GM21381 (cell line): ENCODE data around the gene TTC38.

ENCODE experiments used
- ATAC-seq: cut with Tn5 transposase; IDR thresholded peaks from one replicate; pipeline ENCODE4 v1.9.1; 2021; ENCODE audit warnings: mild to moderate bottlenecking, moderate library complexity; ENCODE audit not compliant: unreplicated experiment

TTC38 gene

DNA sequence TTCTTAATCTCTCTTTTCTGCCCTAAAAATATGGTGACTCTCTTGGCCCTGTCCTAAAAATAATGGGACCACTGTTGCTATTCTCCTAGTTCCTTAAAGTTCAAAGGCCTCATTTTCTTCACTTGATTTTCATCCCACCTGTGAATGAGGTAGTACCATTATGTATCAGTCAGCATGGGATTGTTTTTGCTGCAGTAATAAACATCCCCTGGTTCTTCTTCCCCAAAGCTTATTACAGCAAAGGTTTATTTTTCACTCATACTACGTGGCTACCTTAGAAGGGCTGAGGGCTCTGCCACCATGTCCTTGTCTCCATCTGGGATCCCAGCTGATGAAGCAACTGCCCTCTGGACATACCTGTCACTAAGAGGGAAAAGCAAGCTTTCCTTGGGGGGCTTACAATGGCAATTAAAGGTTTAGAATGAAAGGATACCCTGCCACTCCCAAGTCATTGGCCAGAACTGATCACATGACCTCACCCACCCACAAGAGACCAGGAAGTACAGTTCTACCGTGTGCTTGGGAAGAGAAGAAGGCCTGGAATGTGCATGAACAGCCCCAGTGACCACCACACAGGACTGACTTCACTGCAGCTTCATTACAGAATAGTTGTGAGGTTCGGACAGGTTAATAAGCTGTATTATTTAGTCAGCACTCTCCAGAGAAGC is 7.8 kb downstream of the TTC38 start:
- no peak for ATAC-seq

DNA sequence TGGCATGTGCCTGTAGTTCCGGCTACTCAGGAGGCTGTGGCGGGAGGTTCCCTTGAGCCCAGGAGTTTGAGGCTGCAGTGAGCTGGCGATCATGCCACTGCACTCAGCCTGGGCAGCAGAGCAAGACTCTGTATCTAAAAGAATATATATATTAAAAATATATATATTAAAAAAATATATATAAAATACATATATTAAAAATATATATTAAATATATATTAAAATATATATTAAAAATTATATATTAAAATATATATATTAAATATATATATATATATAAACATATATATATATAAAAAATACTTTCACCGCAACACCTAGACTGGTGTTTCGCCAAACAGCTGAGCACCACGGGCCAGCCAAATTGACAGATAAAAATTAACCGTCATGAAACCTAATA is 8.8 kb downstream of the TTC38 start:
- ATAC-seq, result no peak

DNA sequence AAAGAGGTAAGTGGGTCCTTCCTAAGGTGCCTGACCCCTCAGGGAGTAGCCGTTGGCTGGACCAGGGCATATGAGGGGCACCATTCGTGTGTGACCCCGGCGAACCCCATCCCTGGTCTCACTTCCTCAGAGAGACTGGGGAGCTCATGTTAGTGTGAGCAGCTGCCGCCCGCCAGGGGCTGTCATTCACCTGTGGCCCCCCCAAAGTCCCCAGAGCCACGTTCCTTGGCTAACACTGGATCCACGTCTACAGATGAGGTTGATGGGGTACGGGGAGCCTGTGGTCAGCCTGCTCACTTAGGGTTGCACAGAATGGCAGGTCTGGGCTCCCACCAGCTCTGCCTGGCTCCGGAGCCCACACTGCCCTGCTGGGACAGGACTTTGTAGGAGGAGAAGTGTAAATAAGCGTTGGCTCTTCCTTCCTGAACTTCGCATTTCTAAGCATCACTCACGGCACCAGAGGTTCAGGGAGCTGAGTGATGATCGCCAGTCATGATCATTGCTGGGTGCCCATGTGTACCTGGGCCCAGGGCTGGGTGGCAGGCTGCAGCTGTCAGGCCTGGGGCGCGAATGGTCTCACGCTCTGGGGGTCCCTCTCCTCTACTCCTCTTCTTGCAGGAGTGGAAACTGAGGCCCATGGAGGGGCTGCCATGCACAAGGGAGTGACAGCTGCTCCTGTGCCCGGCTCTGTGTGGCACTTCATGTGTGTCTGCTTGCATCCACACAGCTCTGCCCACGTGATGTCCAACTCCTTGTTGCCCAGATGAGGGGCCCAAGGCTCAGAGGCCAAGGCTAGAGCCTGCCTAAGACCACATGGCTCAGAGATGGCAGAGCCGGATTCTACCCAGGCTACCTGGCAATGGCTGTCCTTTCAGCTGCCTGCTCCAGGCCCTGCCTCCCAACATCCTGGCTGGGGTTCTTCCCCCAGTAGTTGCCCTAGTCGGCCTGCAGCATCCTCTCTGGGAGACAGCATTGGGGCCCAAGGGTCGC is 11.1 kb downstream of the TTC38 start:
- no peak for ATAC-seq

DNA sequence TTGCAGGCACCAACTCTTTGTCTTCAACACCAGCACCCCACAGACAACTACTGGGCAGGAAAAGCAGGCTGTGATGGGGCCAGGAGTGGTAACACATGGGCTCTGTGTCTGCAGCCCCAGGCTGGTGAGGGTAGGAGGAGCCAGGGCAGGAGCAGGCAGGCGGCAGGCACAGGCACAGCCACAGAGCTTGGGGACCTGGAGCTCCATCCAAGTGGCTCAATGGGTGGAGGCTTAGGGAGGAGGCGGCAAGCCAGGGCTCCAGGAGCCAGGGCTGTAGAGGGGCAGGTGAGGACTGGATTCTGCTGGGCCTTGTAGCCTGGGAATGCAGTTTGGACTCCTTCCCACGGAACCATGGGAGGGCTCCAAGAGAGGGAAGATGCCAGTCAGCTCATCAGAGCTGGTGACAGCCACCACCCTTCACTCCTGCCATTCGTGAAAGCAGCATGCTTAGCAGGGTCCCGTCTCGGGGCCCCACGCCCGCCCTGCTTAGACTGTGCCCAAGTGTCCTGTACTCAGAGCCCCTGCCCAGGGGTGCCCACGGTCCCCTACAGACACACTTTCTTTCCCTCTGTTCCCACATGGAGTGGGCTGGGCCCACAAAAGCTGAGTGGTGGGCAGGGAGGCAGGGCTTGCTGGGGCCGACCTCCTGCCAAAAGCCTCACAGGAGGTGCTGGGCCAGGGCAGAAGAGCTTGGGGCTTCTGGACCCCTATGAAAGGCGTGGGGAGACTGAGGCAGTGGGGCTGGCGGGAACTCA is 12.4 kb downstream of the TTC38 start:
- ATAC-seq, result no peak

GRCh38 chr22:46280999-46281623 is 13.3 kb downstream of the TTC38 start:
- ATAC-seq, result peak; percentile 67

GRCh38 chr22:46281866-46282678 is 14.3 kb downstream of the TTC38 start:
- no peak for ATAC-seq

DNA sequence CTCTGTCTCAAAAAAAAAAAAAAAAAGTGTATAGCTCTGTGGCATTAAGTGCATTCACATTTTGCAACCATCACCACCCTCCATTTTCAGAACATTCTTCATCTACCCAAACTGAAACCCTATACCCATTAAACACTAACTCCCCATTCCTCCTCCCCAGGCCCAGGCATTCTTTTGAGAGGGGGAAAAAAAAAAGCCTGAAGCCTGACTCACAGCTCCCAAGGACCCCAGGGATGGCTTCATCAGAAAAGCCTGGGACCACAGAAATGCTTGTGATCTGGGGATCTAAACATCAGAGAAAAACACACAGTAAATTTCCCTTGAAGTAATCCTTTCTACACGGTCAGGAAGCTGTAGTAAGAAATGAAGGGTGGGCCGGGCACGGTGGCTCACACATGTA is 18.2 kb downstream of the TTC38 start:
- ATAC-seq, result no peak

DNA sequence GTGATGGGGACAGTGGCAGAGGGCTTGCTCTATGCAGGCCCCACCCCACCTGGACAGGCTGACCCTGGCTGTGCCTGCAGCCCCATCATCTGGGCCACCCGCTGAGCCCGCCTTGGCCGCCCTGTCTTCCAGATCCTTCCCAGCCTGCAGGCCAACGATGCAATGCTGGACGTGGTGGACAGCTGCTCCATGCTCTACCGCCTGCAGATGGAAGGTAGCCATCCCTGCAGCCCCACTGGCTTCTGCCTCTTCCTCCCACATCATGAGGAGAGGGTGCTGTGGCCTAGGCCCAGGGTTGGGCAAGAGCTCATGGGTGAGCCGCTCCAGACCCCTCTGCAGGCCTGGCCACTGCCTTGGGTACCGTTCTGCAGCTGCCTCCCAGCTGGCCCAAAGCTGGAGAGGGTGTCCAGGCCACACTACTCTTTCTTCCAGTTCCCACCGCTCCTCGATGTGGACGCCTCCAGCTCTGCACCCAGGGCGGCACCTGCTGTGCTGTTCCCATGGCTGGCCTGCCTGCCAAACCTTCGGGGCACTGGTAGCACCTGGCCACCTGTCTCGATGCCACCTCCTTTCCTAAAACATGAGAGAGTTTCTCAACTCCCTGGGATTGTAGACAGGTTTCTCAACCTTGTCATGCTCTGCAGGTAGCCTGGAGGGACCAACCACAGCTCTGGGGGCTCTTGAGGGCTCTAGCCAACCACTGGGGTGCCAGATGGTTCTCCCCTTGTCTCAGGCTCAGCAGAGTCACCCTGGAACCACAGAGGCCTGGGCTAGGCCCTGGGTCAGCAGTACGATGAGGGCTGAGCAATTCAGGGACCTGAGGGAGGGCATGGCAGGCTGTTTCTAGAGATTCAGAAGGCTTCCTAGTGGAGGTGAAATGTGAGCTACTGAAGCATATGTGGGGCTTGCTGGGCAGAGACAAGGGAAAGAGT is 19.4 kb downstream of the TTC38 start:
- no peak for ATAC-seq

GRCh38 chr22:46287873-46288751 is 20.3 kb downstream of the TTC38 start:
- peak; percentile 76 for ATAC-seq

DNA sequence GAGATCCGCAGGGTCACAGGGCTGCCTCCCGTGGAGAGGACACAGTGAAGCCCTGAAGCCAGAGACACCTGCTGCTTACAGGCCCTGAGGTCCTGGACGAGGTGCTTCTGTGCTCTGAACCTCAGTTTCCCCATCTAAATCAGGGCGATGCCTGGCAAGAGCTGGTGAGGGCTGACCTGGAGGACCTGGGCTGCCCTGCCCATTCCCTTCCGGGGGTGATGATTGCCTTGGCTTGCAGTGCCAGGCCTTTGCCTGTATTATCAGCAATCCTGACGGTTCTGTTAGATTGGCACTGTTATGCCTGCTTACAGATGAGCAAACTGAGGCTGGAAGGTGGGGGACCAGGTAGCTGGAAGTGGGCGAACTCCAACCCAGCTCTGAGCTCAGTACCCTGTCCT is 21.0 kb downstream of the TTC38 start:
- no peak for ATAC-seq

- no peak for ATAC-seq
Measured at GRCh38 chr22:46289244-46289891, 21.6 kb downstream of the TTC38 start.

- ATAC-seq, result no peak
Measured at GRCh38 chr22:46290121-46290842, 22.5 kb downstream of the TTC38 start.

DNA sequence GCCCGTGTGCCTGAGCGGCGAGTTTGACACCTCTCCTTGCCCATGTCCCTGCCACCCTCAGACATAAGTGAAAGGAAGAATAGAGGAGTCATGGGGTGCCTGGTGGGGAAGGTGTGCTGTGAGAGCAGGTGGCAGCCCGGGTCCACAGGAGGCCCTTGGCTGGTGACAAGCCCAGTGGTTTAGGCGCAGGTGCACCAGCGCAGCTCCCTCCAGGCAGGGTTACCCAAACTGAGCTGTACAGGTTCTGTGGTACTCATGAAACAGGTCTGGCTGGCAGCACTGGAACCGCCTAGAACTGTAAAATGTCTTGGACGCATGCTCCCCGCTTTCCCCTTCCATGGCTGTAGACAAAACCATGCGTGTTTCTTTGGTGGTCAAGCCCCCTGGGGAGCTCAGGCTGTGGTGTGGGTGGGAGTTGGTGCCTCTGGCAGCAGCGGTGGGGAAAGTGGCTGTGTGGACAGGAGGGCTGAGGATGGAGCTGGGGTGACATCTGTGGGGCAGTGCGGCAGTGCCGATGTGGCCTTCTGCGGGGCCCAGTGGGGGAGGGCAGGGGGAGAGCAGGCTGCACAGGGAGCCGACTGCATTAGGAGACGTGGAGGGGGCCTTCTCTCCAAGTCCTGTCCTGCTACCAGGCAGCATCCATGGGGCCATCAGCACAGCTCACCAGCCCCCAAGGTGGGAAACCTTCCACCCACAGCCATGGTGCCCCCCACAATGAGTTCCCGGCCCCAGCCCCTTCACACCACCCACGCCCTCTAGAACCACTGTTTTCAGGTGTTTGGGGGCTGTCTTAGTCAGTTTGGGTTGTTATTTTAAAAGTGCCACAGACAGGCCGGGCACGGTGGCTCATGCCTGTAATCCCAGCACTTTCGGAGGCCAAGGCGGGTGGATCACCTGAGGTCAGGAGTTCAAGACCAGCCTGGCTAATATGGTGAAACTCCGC is 23.3 kb downstream of the TTC38 start:
- ATAC-seq, result no peak

DNA sequence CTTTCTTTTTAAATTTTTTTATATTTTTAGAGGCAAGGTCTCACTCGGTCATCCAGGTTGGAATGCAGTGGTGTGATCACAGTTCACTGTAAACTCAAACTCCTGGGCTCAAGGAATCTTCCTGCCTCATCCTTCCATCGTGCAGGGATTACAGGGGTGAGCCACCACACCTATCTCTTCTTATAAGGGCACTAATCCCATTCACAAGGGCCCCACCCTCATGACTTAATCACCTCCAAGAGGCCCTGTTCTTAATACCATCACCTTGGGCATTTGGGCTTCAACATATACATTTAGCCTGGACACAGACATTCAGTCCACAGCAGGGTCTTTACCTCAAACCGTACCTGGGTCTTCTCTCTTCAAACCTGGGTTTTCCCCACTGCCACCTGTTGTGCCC is 24.4 kb downstream of the TTC38 start:
- no peak for ATAC-seq

DNA sequence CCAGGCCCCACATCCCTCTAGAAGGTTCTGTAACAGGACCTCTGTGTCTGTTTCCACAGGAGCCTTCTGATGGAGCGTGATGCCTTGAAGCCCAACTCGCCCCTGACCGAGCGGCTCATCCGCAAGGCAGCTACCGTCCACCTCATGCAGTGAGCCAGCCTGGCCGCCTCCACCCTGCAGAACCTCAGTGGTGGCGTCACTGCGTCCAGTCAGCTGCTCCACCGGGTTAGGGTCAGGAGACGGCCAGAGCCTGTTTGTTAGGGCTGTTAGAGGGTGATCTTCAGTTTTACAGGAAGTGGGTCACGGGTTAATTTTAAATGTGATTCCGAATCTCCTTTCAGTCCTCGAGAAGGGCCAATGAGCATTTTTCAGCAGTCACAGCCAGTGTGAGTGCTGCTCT is 24.9 kb downstream of the TTC38 start:
- ATAC-seq, result no peak
